BLaER1 (cell line): ENCODE measurements around the gene FAM3A.
A peak's percentile ranks its signal among the peaks of the same experiment; 100 is the strongest.
"Not testable (repeated sequence)": the region's sequence is repeated elsewhere in the genome, so short reads cannot be mapped to it uniquely, and the experiment has no call there.

Experiments used
- H3K27ac ChIP-seq: shearing (Covaris generic); formaldehyde crosslinking; 2 replicates; pipeline ENCODE4 v1.8.1; 2022
- H3K27me3 ChIP-seq: shearing (Covaris generic); formaldehyde crosslinking; 2 replicates; pipeline ENCODE4 v1.8.1; 2022
- H3K36me3 ChIP-seq: shearing (Covaris generic); formaldehyde crosslinking; 2 replicates; pipeline ENCODE4 v1.8.1; 2022
- H3K4me1 ChIP-seq: shearing (Covaris generic); formaldehyde crosslinking; 2 replicates; pipeline ENCODE4 v1.8.1; 2022
- H3K4me2 ChIP-seq: shearing (Covaris generic); formaldehyde crosslinking; 2 replicates; pipeline ENCODE4 v1.8.1; 2022
- H3K4me3 ChIP-seq: shearing (Covaris generic); formaldehyde crosslinking; 2 replicates; pipeline ENCODE4 v1.8.1; 2022
- H3K9ac ChIP-seq: shearing (Covaris generic); formaldehyde crosslinking; 2 replicates; pipeline ENCODE4 v1.8.1; 2022
- H3K9me3 ChIP-seq: shearing (Covaris generic); formaldehyde crosslinking; 2 replicates; pipeline ENCODE4 v1.8.1; 2022
- H4K20me1 ChIP-seq: shearing (Covaris generic); formaldehyde crosslinking; 2 replicates; pipeline ENCODE4 v1.8.1; 2022
- Cebpa-rat ChIP-seq: shearing (Covaris generic); IDR thresholded peaks from 2 replicates; pipeline ENCODE4 v1.8.1; 2022

The FAM3A gene

DNA sequence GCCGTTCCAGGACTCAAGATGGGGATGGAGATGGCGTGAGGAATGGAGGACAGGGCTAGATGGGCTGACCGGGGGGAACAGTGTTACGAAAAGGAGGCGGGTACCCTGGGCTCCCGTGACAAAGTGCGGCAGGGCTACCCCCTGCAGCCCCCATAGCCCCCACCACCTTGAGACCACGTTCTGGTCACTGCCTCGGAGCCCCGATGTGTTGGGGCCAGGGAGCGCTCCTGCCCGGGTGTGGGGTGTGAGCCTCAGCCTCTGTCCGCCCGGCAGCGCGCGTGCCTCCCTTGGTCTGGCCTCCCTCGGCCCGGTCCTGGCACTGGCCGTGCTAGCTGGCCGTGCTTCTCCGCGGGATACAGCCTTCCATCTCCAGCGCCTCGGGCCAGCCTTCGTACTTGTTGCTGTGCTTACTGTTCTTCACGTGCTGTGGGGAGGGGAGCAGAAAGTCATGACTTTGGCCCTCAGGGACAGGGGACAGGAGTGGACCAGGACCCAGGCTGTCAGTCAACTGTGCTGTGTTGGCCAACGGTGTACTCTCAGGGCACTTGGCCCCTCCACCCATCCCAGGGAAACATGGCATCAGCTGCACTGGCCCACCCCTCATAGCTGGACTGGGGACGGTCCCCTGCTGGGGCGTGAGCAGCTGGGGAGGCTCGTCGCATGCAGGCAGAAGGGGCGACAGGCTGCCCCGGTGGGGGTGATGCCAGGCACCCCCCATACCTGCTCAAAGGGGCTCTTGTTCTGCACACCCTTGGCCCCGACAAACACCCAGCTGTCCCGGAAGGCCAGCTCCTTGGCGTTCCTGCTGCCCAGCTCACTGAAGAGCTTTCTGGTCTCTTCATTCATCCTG, 9.3 kb downstream of the FAM3A start:
- Histone ChIP-seq H3K27ac (no peak overlapping the region), H3K36me3 (peaks cover 51% of the 10 kb centered on the region; the same call in 1 of the 2 replicates), H3K9me3 (peaks cover 43% of the 10 kb centered on the region), H3K4me3 (no peak overlapping the region), H3K4me1 (peaks cover 7% of the 10 kb centered on the region), H4K20me1 (no peaks in the 10 kb centered on the region), H3K27me3 (peaks cover 44% of the 10 kb centered on the region), H3K4me2 (no peak overlapping the region), H3K9ac (no peak overlapping the region)
- no peak for TF ChIP-seq Cebpa-rat

DNA sequence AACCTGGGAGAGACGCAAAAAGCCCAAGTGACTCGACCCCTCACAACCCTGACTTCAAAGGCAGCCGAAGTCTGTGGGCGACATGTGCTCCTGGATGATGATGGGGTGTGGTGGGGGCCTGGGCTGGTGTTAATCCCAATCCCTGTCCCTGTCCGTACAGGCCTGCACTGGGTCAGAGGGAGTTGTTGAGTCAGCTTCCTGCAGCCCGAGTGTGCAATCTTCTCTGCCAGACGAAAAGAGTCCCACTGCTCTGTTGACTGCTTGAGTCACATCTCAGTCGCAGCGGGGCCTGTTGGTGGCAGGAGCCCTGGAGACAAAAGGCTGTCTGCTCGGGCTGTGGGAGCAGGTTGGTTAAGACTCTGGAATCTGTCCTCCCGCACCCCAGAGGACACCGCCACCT, 10.3 kb downstream of the FAM3A start:
- H3K4me2 ChIP-seq, result no peak overlapping the region
- H3K9ac ChIP-seq, result no peak overlapping the region
- H3K4me1 ChIP-seq, result no peaks in the 10 kb centered on the region
- no peak for TF ChIP-seq Cebpa-rat
- peaks cover 50% of the 10 kb centered on the region; the same call in 1 of the 2 replicates for H3K36me3 ChIP-seq
- no peak overlapping the region for H3K27ac ChIP-seq
- H3K4me3 ChIP-seq, result no peak overlapping the region
- H3K9me3 ChIP-seq, result peaks cover 43% of the 10 kb centered on the region
- H4K20me1 ChIP-seq, result no peaks in the 10 kb centered on the region
- H3K27me3 ChIP-seq, result peaks cover 35% of the 10 kb centered on the region

DNA sequence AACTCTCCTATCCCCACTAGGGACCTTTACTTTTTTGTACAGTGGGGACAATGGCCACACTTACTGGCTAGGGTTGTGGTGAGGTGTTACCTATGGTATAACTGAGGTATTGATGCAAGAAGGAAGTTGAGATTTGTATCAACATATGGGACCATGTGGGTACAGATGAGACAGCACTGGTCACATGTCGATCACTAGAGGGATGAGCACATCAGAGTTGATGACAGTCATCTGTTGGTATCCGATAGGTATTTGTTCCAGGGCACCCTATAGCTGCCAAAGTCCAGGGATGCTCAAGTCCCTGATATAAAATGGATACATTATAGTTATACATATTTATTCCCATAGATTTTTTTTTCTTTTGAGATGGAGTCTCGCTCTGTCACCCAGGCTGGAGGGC, 13.0 kb downstream of the FAM3A start:
- Histone ChIP-seq H3K27me3 (peaks cover 31% of the 10 kb centered on the region), H3K27ac (no peak overlapping the region), H3K4me1 (0 out of 2 replicates have a peak, but pooled peaks cover under 1% of the 10 kb centered on the region), H3K9me3 (peaks cover 28% of the 10 kb centered on the region), H3K36me3 (peaks cover 31% of the 10 kb centered on the region; the same call in 1 of the 2 replicates), H4K20me1 (no peaks in the 10 kb centered on the region), H3K9ac (no peak overlapping the region), H3K4me2 (no peak overlapping the region), H3K4me3 (no peak overlapping the region)
- TF ChIP-seq Cebpa-rat, result no peak

DNA sequence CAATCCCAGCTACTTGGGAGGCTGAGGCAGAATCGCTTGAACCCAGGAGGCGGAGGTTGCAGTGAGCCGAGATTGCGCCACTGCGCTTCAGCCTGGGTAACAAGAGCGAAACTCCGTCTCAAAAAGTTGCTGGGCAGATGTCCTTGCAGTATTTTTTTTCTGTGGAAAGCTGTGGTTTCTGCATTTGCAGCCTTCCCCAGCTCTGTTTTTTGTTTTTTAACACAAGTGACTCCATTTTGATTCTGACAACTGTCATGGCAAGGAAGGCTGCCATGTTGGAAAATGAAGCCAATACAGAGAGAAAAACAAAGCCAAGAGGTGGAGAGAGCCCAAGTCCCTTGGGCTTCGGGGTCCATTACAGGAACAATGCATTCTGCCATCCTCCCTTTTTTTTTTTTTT, 13.9 kb downstream of the FAM3A start:
- Histone ChIP-seq H3K27me3 (peaks cover 39% of the 10 kb centered on the region), H3K9ac (no peak overlapping the region), H3K4me2 (no peak overlapping the region), H3K4me3 (no peak overlapping the region), H3K36me3 (peaks cover 23% of the 10 kb centered on the region; the same call in 1 of the 2 replicates), H3K27ac (no peak overlapping the region), H3K9me3 (peaks cover 20% of the 10 kb centered on the region), H4K20me1 (no peaks in the 10 kb centered on the region), H3K4me1 (0 out of 2 replicates have a peak, but pooled peaks cover 6% of the 10 kb centered on the region)
- TF ChIP-seq Cebpa-rat, result no peak

DNA sequence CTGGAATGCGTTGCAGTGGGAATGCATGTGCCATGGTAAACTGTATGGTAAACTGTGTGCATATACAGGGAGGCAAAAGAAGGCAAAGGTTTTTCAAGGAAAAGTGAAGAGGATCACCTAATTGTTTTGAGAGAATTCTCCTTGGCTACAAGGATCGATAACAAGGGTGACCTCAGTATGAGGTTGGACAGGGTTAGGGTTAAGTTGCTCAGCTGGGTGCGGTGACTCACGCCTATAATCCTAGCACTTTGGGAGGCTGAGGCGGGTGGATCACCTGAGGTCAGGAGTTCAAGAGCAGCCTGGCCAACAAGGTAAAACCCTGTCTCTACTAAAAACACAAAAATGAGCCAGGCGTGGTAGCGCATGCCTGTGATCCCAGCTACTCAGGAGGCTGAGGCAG, 14.6 kb downstream of the FAM3A start:
- peaks cover 16% of the 10 kb centered on the region; the same call in 1 of the 2 replicates for H3K36me3 ChIP-seq
- H3K4me3 ChIP-seq, H3K4me1 ChIP-seq, H3K4me2 ChIP-seq, H4K20me1 ChIP-seq, H3K27ac ChIP-seq, H3K9ac ChIP-seq: not testable (repeated sequence)
- H3K9me3 ChIP-seq, result peaks cover 15% of the 10 kb centered on the region
- peaks cover 46% of the 10 kb centered on the region for H3K27me3 ChIP-seq

DNA sequence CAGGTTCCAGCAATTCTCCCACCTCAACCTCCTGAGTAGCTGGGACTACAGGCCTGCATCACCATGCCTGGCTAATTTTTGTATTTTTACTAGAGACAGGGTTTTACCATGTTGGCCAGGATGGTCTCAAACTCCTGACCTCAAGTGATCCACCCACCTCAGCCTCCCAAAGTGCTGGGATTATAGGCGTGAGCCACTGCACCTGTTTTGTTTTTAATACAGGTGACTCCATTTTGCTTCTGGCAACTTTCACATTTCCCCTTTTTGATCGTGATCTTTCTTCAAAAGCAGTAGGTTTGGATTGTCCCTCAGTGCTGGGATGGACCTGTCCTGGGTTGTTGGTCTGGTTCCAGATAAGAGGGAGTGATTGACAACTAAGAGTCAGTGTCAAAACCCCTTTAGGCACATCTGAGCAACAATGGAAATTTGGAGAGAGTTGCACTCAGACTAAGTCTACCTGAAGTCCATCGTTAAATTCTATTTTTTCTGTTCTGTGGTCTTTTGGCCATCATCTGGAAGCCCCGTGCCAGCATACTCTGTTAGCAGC, 19.4 kb downstream of the FAM3A start:
- H3K9ac ChIP-seq, H3K9me3 ChIP-seq, H3K27ac ChIP-seq, H3K4me3 ChIP-seq, H3K4me2 ChIP-seq, H3K36me3 ChIP-seq, H4K20me1 ChIP-seq, H3K4me1 ChIP-seq: not testable (repeated sequence)
- peaks cover 58% of the 10 kb centered on the region for H3K27me3 ChIP-seq

DNA sequence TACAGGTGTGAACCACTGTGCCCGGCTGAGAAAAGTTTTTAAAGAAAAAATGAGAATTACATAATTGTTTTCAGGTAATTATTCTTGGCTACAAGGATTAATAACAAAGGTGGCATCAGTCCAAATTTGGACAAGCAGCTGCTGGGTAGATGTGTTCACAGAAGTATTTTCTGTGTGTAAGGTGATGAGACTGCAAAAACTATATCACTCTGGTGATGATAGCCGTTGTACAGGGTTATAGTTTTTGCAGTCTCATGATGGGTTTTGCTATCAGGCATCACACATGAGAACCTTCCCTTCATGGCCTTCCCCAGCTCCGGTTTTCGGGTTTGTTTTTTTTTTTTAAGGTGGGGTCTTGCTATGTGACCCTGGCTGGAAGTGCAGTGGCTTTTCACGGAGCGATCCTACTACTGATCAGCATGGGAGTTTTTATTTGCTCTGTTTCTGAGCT, 20.5 kb downstream of the FAM3A start:
- no peak for TF ChIP-seq Cebpa-rat
- H3K9ac ChIP-seq, result no peak overlapping the region
- H3K4me3 ChIP-seq, result no peak overlapping the region
- no peak overlapping the region for H3K4me2 ChIP-seq
- no peaks in the 10 kb centered on the region for H4K20me1 ChIP-seq
- no peak overlapping the region for H3K27ac ChIP-seq
- no peaks in the 10 kb centered on the region for H3K9me3 ChIP-seq
- H3K36me3 ChIP-seq, result no peaks in the 10 kb centered on the region
- peaks cover 57% of the 10 kb centered on the region for H3K27me3 ChIP-seq
- peaks cover 12% of the 10 kb centered on the region for H3K4me1 ChIP-seq

DNA sequence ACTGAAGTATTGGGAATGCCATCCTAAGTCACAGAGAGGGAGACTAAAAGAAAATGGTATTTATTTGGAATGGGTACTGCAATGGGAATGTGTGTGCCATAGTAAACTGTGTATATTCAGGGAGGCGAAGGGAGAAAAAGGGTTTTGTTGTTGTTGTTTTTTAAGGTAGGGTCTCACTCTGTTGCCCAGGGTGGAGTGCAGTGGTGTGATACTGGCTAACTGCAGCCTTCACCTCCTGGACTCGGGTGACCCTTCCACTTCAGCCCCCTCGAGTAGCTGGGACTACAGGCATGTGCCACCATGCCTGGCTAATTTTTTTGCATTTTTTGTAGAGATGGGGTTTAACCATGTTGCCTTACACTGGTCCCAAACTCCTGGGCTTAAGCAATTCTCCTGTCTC, 21.3 kb downstream of the FAM3A start:
- Histone ChIP-seq H3K36me3 (no peaks in the 10 kb centered on the region), H3K4me1 (peaks cover 13% of the 10 kb centered on the region), H3K4me2 (no peak overlapping the region), H3K27ac (no peak overlapping the region), H3K4me3 (no peak overlapping the region), H3K9me3 (no peaks in the 10 kb centered on the region), H3K9ac (no peak overlapping the region), H3K27me3 (peaks cover 49% of the 10 kb centered on the region), H4K20me1 (no peaks in the 10 kb centered on the region)
- TF ChIP-seq Cebpa-rat, result no peak

DNA sequence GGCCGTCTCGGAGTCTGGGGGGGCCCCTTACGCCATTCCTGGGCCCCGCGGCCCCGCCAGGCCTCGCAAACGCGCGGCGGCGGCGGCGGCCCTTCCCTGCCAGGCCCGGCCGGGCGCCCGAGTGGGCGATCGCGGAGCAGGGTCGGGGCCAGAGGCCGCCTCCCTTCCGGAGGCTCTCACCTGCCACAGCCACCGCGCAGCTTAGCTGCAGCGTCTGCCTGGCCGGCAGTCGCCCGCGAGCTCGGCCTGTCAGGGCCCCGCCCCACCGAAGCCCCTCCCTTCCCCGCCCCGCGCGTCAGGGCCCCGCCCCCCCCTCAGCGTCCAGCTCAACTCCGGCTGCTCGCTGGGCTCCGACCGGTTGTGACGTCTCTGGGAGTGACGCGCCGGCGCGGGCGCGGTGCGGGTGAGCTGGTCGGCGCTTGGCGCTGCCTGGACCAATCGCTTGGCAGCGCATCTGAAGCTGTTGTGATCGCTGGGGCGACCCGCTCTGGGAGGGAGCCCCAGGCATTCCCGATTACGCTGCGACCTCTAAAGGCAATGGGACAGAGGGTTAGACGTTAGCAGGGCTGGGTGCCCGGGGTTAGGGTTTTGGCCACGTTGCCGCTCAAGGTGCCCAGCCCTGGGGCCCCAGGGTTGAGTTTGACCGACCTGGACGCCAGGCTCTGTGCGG, 25.5 kb downstream of the FAM3A start, which contains the start of gene SLC10A3:
Gene SLC10A3 (minus strand): TSS at position 216 of the 670 bp plus-strand sequence. CDS start 1,689 bp downstream, outside the sequence.
- Histone ChIP-seq H3K9ac (peak within 1 kb of the TSS; percentile 82), H3K27ac (peak within 1 kb of the TSS; percentile 78), H4K20me1 (peaks cover 6% of the 10 kb centered on the region; the same call in 1 of the 2 replicates)

More for the DNA sequence above, 25.5 kb downstream of the FAM3A start, which contains the start of gene SLC10A3:
- peak within 1 kb of the TSS; percentile 75 for H3K4me3 ChIP-seq
- peaks cover 17% of the 10 kb centered on the region for H3K27me3 ChIP-seq
- TF ChIP-seq Cebpa-rat, result no peak
- H3K9me3 ChIP-seq, result peaks cover 32% of the 10 kb centered on the region
- peak within 1 kb of the TSS; percentile 80 for H3K4me2 ChIP-seq
- peaks cover 25% of the 10 kb centered on the region for H3K4me1 ChIP-seq
- H3K36me3 ChIP-seq, result peaks cover 11% of the 10 kb centered on the region; the same call in 1 of the 2 replicates
